IMR-90 (cell line): Measurements from ENCODE around the gene KLHDC3.

ENCODE experiments used
- CEBPB ChIP-seq: IDR thresholded peaks from 2 replicates; pipeline ENCODE4 v1.6.1; 2012; ENCODE audit warnings: low read depth, low read length, improper control_type of control experiment
- CHD1 ChIP-seq: IDR thresholded peaks from 2 replicates; pipeline ENCODE4 v1.6.1; 2012; ENCODE audit warnings: low read depth, low read length, improper control_type of control experiment
- FOS ChIP-seq: fragments of 150-350 bp; IDR thresholded peaks from 2 replicates; pipeline ENCODE4 v1.6.1; 2016; ENCODE audit warnings: low read depth, low read length
- MXI1 ChIP-seq: IDR thresholded peaks from 2 replicates; pipeline ENCODE4 v1.6.1; 2012; ENCODE audit warnings: low read depth, mild to moderate bottlenecking, low read length, moderate library complexity, borderline replicate concordance
- POLR2A ChIP-seq: IDR thresholded peaks from 2 replicates; pipeline ENCODE4 v1.6.1; 2012; ENCODE audit warnings: mild to moderate bottlenecking, low read depth, low read length
- RAD21 ChIP-seq: IDR thresholded peaks from 2 replicates; pipeline ENCODE4 v1.6.1; 2012; ENCODE audit warnings: low read length, improper control_type of control experiment
- RCOR1 ChIP-seq: IDR thresholded peaks from 2 replicates; pipeline ENCODE4 v1.6.1; 2012; ENCODE audit warnings: mild to moderate bottlenecking, low read length, improper control_type of control experiment; ENCODE audit not compliant: insufficient replicate concordance
- RFX5 ChIP-seq: IDR thresholded peaks from 2 replicates; pipeline ENCODE4 v1.8.0; 2012; ENCODE audit warnings: low read depth, mild to moderate bottlenecking, low read length, moderate library complexity
- TF ChIP-seq, protein P1 (sequence below): conservative IDR thresholded peaks from 2 replicates; pipeline ENCODE4 v1.5.1; 2012; ENCODE audit warnings: mild to moderate bottlenecking, low read depth, low read length, improper control_type of control experiment
- TF ChIP-seq, protein P2 (sequence below): fragments of 150-350 bp; IDR thresholded peaks from 2 replicates; pipeline ENCODE4 v1.6.1; 2016; ENCODE audit warnings: low read depth, mild to moderate bottlenecking, low read length, moderate library complexity, borderline replicate concordance

DNA sequence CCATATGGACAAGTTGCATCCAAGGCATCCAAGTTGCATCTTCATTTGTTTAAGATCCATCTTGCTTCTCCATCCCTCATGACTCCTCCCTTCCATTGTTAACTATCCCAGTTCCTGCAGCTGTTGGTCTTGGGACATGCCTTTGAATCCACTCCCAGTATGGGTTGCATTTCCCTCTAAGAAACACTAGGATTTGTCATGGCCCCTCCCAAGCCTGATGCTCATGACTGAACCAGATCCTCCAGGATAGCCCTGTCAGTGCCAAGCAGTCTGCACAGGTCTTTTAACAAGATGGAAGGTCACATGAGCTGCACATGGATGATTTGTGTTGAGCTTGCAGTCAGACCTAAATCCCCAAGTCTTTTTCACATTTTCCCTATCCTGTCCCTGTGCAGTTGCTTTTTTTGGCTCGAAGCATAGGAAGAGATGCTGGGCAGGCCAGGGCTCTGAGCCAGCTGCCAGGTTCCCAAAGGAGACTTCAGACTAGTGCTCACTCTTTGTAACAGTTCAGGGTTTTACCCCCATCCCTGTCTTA is 25.5 kb upstream of the KLHDC3 start:
- TF ChIP-seq POLR2A (no peak), CHD1 (no peak), RAD21 (no peak), RCOR1 (no peak), RFX5 (no peak), FOS (no peak), CEBPB (no peak), MXI1 (no peak)
- TF ChIP-seq, protein P1, sequence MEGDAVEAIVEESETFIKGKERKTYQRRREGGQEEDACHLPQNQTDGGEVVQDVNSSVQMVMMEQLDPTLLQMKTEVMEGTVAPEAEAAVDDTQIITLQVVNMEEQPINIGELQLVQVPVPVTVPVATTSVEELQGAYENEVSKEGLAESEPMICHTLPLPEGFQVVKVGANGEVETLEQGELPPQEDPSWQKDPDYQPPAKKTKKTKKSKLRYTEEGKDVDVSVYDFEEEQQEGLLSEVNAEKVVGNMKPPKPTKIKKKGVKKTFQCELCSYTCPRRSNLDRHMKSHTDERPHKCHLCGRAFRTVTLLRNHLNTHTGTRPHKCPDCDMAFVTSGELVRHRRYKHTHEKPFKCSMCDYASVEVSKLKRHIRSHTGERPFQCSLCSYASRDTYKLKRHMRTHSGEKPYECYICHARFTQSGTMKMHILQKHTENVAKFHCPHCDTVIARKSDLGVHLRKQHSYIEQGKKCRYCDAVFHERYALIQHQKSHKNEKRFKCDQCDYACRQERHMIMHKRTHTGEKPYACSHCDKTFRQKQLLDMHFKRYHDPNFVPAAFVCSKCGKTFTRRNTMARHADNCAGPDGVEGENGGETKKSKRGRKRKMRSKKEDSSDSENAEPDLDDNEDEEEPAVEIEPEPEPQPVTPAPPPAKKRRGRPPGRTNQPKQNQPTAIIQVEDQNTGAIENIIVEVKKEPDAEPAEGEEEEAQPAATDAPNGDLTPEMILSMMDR: no peak
- TF ChIP-seq, protein P2, sequence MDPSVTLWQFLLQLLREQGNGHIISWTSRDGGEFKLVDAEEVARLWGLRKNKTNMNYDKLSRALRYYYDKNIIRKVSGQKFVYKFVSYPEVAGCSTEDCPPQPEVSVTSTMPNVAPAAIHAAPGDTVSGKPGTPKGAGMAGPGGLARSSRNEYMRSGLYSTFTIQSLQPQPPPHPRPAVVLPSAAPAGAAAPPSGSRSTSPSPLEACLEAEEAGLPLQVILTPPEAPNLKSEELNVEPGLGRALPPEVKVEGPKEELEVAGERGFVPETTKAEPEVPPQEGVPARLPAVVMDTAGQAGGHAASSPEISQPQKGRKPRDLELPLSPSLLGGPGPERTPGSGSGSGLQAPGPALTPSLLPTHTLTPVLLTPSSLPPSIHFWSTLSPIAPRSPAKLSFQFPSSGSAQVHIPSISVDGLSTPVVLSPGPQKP: no peak
